NB4 (cell line): Measurements from ENCODE around the gene MLLT3.

Source experiments
- DNase-seq: peaks from one replicate; pipeline ENCODE4 v3.0.0; 2010; ENCODE audit warnings: low read depth
- H3K4me3 ChIP-seq: one replicate; pipeline ENCODE4 v1.5.1; 2011; ENCODE audit warnings: mild to moderate bottlenecking, low read depth, low read length, moderate library complexity
- MYC ChIP-seq: IDR thresholded peaks from 2 replicates; pipeline ENCODE4 v1.6.1; 2011; ENCODE audit warnings: low read depth, low read length
- POLR2A ChIP-seq: IDR thresholded peaks from 2 replicates; pipeline ENCODE4 v1.6.1; 2011; ENCODE audit warnings: mild to moderate bottlenecking; ENCODE audit not compliant: insufficient read length; ENCODE audit errors: extremely low read depth
- TF ChIP-seq, protein P1 (sequence below): IDR thresholded peaks from one replicate; pipeline ENCODE4 v1.5.1; 2012; ENCODE audit warnings: low read depth, low read length
- TF ChIP-seq, protein P2 (sequence below): IDR thresholded peaks from 2 replicates; pipeline ENCODE4 v1.6.1; 2011; ENCODE audit warnings: low read depth, low read length

MLLT3 gene

DNA sequence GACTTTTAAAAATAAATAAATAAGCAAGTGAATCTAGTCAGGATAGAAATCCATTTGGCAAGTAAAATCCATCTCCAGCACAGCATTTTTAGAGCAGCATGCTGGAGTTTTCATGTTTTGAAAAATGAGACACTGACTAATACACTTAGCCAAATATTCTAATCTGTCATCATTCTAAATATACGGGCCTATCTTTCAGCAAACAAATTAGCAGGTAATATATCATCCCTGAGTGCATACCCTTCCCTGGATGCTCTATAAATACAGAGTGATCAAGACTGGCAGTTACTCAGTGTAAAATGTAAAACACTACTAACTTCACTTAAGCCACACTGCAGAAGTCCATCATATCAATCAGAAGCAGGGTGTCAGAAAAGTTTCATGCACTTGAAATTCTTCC, 58.4 kb downstream of the MLLT3 start:
- no peak overlapping the region for H3K4me3 ChIP-seq
- TF ChIP-seq MYC (no peak), POLR2A (no peak)
- TF ChIP-seq, protein P1, sequence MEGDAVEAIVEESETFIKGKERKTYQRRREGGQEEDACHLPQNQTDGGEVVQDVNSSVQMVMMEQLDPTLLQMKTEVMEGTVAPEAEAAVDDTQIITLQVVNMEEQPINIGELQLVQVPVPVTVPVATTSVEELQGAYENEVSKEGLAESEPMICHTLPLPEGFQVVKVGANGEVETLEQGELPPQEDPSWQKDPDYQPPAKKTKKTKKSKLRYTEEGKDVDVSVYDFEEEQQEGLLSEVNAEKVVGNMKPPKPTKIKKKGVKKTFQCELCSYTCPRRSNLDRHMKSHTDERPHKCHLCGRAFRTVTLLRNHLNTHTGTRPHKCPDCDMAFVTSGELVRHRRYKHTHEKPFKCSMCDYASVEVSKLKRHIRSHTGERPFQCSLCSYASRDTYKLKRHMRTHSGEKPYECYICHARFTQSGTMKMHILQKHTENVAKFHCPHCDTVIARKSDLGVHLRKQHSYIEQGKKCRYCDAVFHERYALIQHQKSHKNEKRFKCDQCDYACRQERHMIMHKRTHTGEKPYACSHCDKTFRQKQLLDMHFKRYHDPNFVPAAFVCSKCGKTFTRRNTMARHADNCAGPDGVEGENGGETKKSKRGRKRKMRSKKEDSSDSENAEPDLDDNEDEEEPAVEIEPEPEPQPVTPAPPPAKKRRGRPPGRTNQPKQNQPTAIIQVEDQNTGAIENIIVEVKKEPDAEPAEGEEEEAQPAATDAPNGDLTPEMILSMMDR: no peak
- TF ChIP-seq, protein P2, sequence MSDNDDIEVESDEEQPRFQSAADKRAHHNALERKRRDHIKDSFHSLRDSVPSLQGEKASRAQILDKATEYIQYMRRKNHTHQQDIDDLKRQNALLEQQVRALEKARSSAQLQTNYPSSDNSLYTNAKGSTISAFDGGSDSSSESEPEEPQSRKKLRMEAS: no peak
- no peak for DNase-seq

DNA sequence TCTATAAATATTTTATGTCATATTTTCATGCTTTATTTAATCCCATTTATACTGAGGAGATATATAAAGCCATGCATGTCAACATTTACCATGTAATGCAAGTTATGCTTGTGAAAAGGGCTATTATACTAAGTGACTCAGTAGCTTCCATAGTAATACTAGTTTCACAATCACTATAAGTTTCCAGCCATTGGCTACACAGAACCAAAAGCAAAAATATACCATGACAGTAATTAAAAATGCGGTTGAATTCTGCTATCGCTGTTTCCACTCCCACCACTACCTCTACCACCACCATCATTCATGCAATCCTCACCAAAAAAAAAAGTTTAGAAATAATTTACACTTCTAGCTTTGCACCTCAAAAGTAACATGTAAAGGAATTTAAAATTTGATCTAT, 60.2 kb downstream of the MLLT3 start:
- TF ChIP-seq MYC: no peak
- TF ChIP-seq, protein P1: no peak
- TF ChIP-seq POLR2A: no peak
- TF ChIP-seq, protein P2: no peak
- DNase-seq: peak; percentile 37
- H3K4me3 ChIP-seq: no peak overlapping the region

DNA sequence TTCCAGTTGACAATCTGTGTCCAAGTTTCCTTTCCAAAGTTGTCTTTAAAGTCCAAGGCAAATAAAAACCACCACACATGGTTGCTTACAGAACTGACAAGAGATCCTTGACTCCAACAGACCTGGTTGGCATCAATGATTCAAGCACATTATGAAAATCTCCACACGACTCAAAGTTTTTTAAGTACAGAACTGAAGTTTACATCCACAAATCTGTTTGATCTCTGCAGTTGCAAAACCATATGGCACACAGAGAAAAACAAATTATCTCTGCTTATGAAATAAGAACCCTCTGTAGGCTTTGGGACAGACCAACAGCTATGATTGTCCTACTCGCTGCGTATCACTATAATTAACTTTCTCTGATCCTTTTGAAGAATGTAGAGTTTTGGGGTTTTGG, 60.8 kb downstream of the MLLT3 start:
- H3K4me3 ChIP-seq: no peak overlapping the region
- TF ChIP-seq, protein P2: no peak
- TF ChIP-seq POLR2A: no peak

DNA sequence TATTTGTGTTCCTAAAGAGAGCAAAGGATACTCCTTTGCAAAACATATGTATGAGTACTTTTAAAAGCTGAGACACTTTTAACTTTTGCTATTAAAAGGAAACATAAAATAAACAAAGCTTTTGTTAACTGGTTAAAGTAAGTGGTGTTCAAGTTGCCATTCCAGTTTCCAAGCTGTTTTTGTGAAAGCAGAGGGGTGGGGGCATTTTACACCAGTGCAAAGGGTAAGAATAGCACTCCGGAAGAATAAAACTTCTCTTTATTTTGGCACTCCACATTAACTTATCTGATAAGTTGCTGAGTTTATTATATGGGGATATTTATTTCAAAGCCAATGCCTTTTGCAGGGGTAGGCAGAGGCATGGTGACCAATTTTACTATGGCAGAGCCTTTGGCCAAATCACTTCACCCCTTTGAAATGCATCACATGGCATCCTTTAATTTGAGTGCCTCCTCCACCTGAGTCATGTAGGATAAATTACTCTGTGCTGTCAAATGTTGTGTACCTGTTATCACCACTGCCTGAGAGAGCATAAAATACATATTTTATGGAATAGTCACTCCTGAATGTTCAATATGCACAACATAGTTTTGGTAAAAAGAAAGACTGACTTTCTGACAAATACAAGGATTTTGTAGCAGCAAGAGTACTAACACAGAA, 62.9 kb downstream of the MLLT3 start:
- H3K4me3 ChIP-seq: no peak overlapping the region
- DNase-seq: no peak
- TF ChIP-seq MYC: no peak
- TF ChIP-seq, protein P2: no peak
- TF ChIP-seq, protein P1: no peak
- no peak for TF ChIP-seq POLR2A

More for the DNA sequence above, 60.8 kb downstream of the MLLT3 start:
- DNase-seq: no peak

DNA sequence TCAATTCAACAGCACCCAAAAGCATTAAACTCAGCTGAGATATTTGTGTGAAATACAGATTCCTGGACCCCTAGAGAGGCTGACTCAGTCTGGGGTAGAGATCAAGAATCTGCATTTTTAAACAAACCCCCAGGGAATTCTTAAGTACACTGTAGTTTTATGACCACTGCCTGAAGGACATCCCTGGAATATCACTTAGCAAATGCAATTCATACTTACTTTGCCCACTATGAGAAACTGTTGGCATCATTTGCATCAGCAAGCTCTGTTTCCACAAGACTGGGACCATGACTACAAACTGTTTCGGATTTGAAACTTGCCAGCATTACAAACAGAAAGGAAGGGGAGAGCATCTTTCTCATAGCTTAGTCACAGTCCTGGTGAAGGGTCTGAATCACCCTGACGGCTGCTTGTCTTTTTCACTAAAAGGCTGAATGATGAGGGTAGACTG, 63.7 kb downstream of the MLLT3 start:
- peak; percentile 17 for DNase-seq
- H3K4me3 ChIP-seq: no peak overlapping the region
- no peak for TF ChIP-seq MYC
- TF ChIP-seq, protein P1: no peak
- TF ChIP-seq POLR2A: no peak
- TF ChIP-seq, protein P2: no peak

DNA sequence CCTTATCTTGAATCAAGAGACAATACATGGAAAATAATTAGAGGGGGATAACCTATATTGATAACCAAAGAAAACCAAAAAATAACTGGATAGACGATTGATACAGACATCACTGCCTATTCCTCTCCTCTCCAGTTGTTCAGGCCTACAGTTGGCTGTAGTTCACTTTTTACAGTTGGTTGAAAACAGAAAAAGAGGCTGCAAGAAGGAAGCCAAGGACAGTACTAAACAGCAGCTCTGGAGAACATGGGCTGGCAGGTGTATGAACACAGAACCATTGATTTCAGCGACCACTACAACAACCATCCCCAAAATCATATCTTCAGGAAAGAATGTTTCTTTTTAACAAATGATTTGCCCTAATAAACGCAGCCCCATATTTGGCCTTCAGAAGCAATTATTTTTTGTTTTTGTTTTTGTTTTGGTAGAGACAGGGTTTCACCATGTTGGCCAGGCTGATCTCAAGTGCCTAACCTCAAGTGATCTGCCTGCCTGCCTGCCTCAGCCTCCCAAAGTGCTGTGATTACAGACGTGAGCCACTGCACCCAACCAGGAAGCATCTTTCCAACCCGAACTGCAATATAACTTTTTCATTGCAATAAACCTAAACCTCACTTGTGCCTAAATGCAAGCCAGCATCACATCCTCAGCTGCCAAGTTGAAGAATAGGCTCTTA, 64.3 kb downstream of the MLLT3 start:
- TF ChIP-seq, protein P1: no peak
- TF ChIP-seq, protein P2: no peak
- no peak for DNase-seq
- H3K4me3 ChIP-seq: no peak overlapping the region
